HepG2 (cell line): ENCODE results near the gene DYNLT2B. TPM values are rescaled to one million over a fixed set of nuclear protein-coding genes. Genes with fewer than 3 reads are reported as not detected.
A peak's percentile ranks its signal among the peaks of the same experiment; 100 is the strongest.

Source experiments
- AHR ChIP-seq: IDR thresholded peaks from 2 replicates; pipeline ENCODE4 v1.6.1; 2018; ENCODE audit warnings: missing genetic modification reagents, missing compliant biosample characterization
- CCDC6 ChIP-seq: sonication (generic); formaldehyde crosslinking; IDR thresholded peaks from 2 replicates; pipeline ENCODE4 v1.8.1; 2022; ENCODE audit warnings: mild to moderate bottlenecking, missing genetic modification reagents, moderate library complexity
- CREBL2 ChIP-seq: sonication (generic); formaldehyde crosslinking; IDR thresholded peaks from 2 replicates; pipeline ENCODE4 v1.8.1; 2023; ENCODE audit warnings: missing genetic modification reagents, mild to moderate bottlenecking, borderline replicate concordance
- GFI1 ChIP-seq: sonication (generic); formaldehyde crosslinking; IDR thresholded peaks from 2 replicates; pipeline ENCODE4 v1.5.0; 2020; ENCODE audit warnings: missing genetic modification reagents, mild to moderate bottlenecking, borderline replicate concordance
- HNRNPL ChIP-seq: fragments of 200-400 bp; formaldehyde crosslinking; IDR thresholded peaks from 2 replicates; pipeline ENCODE4 v1.6.1; 2017; ENCODE audit warnings: mild to moderate bottlenecking, low read depth, low read length
- HNRNPUL1 ChIP-seq: fragments of 200-400 bp; formaldehyde crosslinking; IDR thresholded peaks from 2 replicates; pipeline ENCODE4 v1.6.1; 2017; ENCODE audit warnings: low read depth, mild to moderate bottlenecking, low read length, moderate library complexity
- KLF13 ChIP-seq: sonication (generic); formaldehyde crosslinking; IDR thresholded peaks from 2 replicates; pipeline ENCODE4 v1.4.0; 2020; ENCODE audit warnings: mild to moderate bottlenecking, missing genetic modification reagents
- MTA1 ChIP-seq: sonication (generic); formaldehyde crosslinking; IDR thresholded peaks from 2 replicates; pipeline ENCODE4 v1.4.0; 2020; ENCODE audit warnings: missing genetic modification reagents, mild to moderate bottlenecking, borderline replicate concordance
- MYNN ChIP-seq: sonication (generic); formaldehyde crosslinking; IDR thresholded peaks from 2 replicates; pipeline ENCODE4 v1.4.0; 2020; ENCODE audit warnings: mild to moderate bottlenecking, low read depth, missing genetic modification reagents
- NR2F1 ChIP-seq, 2 experiments: fragments of 450-650 bp in 1 of 2; formaldehyde crosslinking in 1 of 2; IDR thresholded peaks; 2 replicates each; pipeline versions ENCODE4 v1.5.0 to v1.6.1; 2016 to 2020; ENCODE audit warnings: mild to moderate bottlenecking in 1 of 2, missing compliant biosample characterization in 1 of 2, missing genetic modification reagents in 1 of 2, moderate library complexity in 1 of 2
- PAX8 ChIP-seq: sonication (generic); formaldehyde crosslinking; IDR thresholded peaks from 2 replicates; pipeline ENCODE4 v1.8.0; 2022; ENCODE audit warnings: mild to moderate bottlenecking, missing genetic modification reagents, borderline replicate concordance
- PRMT3 ChIP-seq: sonication (generic); formaldehyde crosslinking; IDR thresholded peaks from 2 replicates; pipeline ENCODE4 v1.8.1; 2022; ENCODE audit warnings: low read depth, mild to moderate bottlenecking, moderate library complexity, missing genetic modification reagents, borderline replicate concordance
- TEAD2 ChIP-seq: sonication (generic); formaldehyde crosslinking; IDR thresholded peaks from 2 replicates; pipeline ENCODE4 v1.9.0; 2021; ENCODE audit warnings: missing genetic modification reagents
- ZNF224 ChIP-seq: sonication (generic); formaldehyde crosslinking; IDR thresholded peaks from 2 replicates; pipeline ENCODE4 v1.5.0; 2020; ENCODE audit warnings: mild to moderate bottlenecking, missing genetic modification reagents
- ZNF33A ChIP-seq: sonication (generic); formaldehyde crosslinking; IDR thresholded peaks from 2 replicates; pipeline ENCODE4 v1.5.1; 2020; ENCODE audit warnings: missing genetic modification reagents, mild to moderate bottlenecking, moderate library complexity, borderline replicate concordance
- ZNF737 ChIP-seq: sonication (generic); formaldehyde crosslinking; IDR thresholded peaks from 2 replicates; pipeline ENCODE4 v1.5.0; 2020; ENCODE audit warnings: missing genetic modification reagents, mild to moderate bottlenecking, borderline replicate concordance
- ZNF775 ChIP-seq: sonication (generic); formaldehyde crosslinking; IDR thresholded peaks from 2 replicates; pipeline ENCODE4 v1.4.0; 2020; ENCODE audit warnings: missing genetic modification reagents, mild to moderate bottlenecking, moderate library complexity, borderline replicate concordance
- ZNF878 ChIP-seq: sonication (generic); formaldehyde crosslinking; IDR thresholded peaks from 2 replicates; pipeline ENCODE4 v1.8.1; 2023; ENCODE audit warnings: mild to moderate bottlenecking, missing genetic modification reagents, moderate library complexity
- ZSCAN30 ChIP-seq: sonication (generic); formaldehyde crosslinking; IDR thresholded peaks from 2 replicates; pipeline ENCODE4 v1.5.0; 2020; ENCODE audit warnings: mild to moderate bottlenecking, missing genetic modification reagents
- polyA plus RNA-seq, 8 experiments: library from polyadenylated mRNA; depleted of rRNA in 3 of 8; stranded (reverse) in 7 of 8; unstranded in 1 of 8; fragments of >200 nt; fragmentation: Illumina TruSeq in 4 of 8; extraction: Trizol in 4 of 8; gene quantifications; 2 replicates each; pipeline versions ENCODE4 v1.2.1 to v1.2.3, GENCODE V29; 2011 to 2016; ENCODE audit warnings: low read depth in 4 of 8, missing spikeins in 1 of 8, mixed read lengths in 1 of 8; ENCODE audit not compliant: insufficient read depth in 1 of 8
- total RNA-seq, 5 experiments: library from RNA; depleted of rRNA; stranded (reverse); fragments of >200 nt; fragmentation: Illumina TruSeq; extraction: Trizol; gene quantifications; 2 replicates each; pipeline ENCODE4 v1.2.3, GENCODE V29; 2016; ENCODE audit warnings: low read depth in 1 of 5

Gene DYNLT2B
- total and polyA plus RNA-seq, 2 of the 13 experiments (the other 11 are each of a cell fraction or from before 2014, with no cell fraction given), result 4.0 to 7.0 TPM

- TF ChIP-seq HNRNPL (0 out of 2 replicates have a peak, but pooled peaks have one; percentile 59), PAX8 (CRISPR knock-in tag) (peak; percentile 1; the same call in 1 of the 2 replicates), NR2F1 (CRISPR knock-in tag; IDR thresholded peaks at IDR 0.05) (peak in 1 of 2 experiments; percentile 17; a peak in 1 of 4 replicates), PRMT3 (CRISPR knock-in tag) (peak; percentile 76; the same call in 1 of the 2 replicates), HNRNPUL1 (no peak), MYNN (CRISPR knock-in tag) (0 out of 2 replicates have a peak, but pooled peaks have one; percentile 7), AHR (CRISPR knock-in tag) (0 out of 2 replicates have a peak, but pooled peaks have one; percentile 21), GFI1 (CRISPR knock-in tag) (0 out of 2 replicates have a peak, but pooled peaks have one; percentile 41), ZNF737 (CRISPR knock-in tag) (0 out of 2 replicates have a peak, but pooled peaks have one; percentile 60), ZSCAN30 (no peak), MTA1 (CRISPR knock-in tag) (peak; percentile 12; the same call in 1 of the 2 replicates), ZNF775 (CRISPR knock-in tag) (no peak), CCDC6 (0 out of 2 replicates have a peak, but pooled peaks have one; percentile 66), ZNF33A (CRISPR knock-in tag) (peak; percentile 42; the same call in 1 of the 2 replicates), CREBL2 (CRISPR knock-in tag) (no peak), KLF13 (CRISPR knock-in tag) (0 out of 2 replicates have a peak, but pooled peaks have one; percentile 17), ZNF878 (CRISPR knock-in tag) (0 out of 2 replicates have a peak, but pooled peaks have one; percentile 2), TEAD2 (CRISPR knock-in tag) (no peak), ZNF224 (CRISPR knock-in tag) (no peak)
Measured at GRCh38 chr3:196287090-196287439, 31.0 kb downstream of the DYNLT2B start (continued).
